HCT116 (cell line): Measurements from ENCODE around the gene CRISP1. TPM values are rescaled to one million over a fixed set of nuclear protein-coding genes. Genes with fewer than 3 reads are reported as not detected.

Experiments used
- ATAC-seq: fragments of 200-7000 bp; cut with Tn5 transposase; 2 replicates; pipeline ENCODE4 v1.9.1; 2020; ENCODE audit warnings: mild to moderate bottlenecking, moderate library complexity
- BruUV-seq: library from RNA; stranded (reverse); fragments of 400-500 nt; replicated peaks from 2 replicates; lab custom pipeline; 2021; lab: Mats Ljungman, UMichigan
- CTCF ChIA-PET: fragments of 300-600 bp; sonication (Branson Sonifier 250); formaldehyde crosslinking; loops from one replicate; lab custom pipeline; 2021; ENCODE audit warnings: antibody characterized with exemption; lab: Charles Lee
- POLR2A ChIA-PET: fragments of 300-600, 350-600 bp; sonication (Branson Sonifier 250); formaldehyde crosslinking; loops from one replicate; lab custom pipeline; 2021; ENCODE audit warnings: antibody characterized with exemption; lab: Charles Lee
- RAD21 ChIA-PET, 2 experiments: fragments of 300-600 bp; sonication (Branson Sonifier 250); formaldehyde crosslinking; loops; one replicate each; lab custom pipeline; 2023; ENCODE audit warnings: low total read pairs in 2 of 2; ENCODE audit not compliant: uncharacterized antibody in 2 of 2, unreplicated experiment in 2 of 2, low non-redundant PET in 1 of 2; lab: Charles Lee
- DNase-seq: peaks from one replicate; pipeline ENCODE4 v3.0.0-alpha.2; 2010; ENCODE audit warnings: low read depth, low spot score
- H2AFZ ChIP-seq: fragments of 200-600 bp; shearing (Covaris generic), sonication (generic); 2 replicates; pipeline ENCODE4 v1.6.1; 2017; ENCODE audit warnings: low read depth, mixed run types, mixed read lengths, antibody characterized with exemption, low read length; ENCODE audit not compliant: poor library complexity, severe bottlenecking
- H3K27ac ChIP-seq: 2 replicates; pipeline ENCODE4 v1.5.1; 2012; ENCODE audit warnings: low read depth, low read length
- H3K27me3 ChIP-seq: fragments of 200-600 bp; sonication (generic); 2 replicates; pipeline ENCODE4 v1.6.1; 2016; ENCODE audit warnings: mixed run types, low read length, mixed read lengths; ENCODE audit not compliant: insufficient read depth
- H3K36me3 ChIP-seq, 2 experiments: fragments of 200-500 bp in 1 of 2; fragments of 200-600 bp in 1 of 2; sonication (Bioruptor generic) in 1 of 2; sonication (generic) in 1 of 2; 2 replicates each; pipeline versions ENCODE4 v1.5.1 to v1.6.1; 2014 to 2016; ENCODE audit warnings: low read length in 2 of 2, inconsistent platforms in 1 of 2, mixed read lengths in 1 of 2, mixed run types in 1 of 2; ENCODE audit not compliant: insufficient read depth in 2 of 2, control insufficient read depth in 1 of 2
- H3K4me1 ChIP-seq, 2 experiments: fragments of 200-600 bp in 1 of 2; sonication (generic) in 1 of 2; 2 replicates each; pipeline versions ENCODE4 v1.5.1 to v1.6.1; 2012 to 2017; ENCODE audit warnings: low read length in 2 of 2, inconsistent platforms in 1 of 2, mild to moderate bottlenecking in 1 of 2, mixed read lengths in 1 of 2, mixed run types in 1 of 2, moderate library complexity in 1 of 2; ENCODE audit not compliant: insufficient read depth in 2 of 2, control insufficient read depth in 1 of 2
- H3K4me2 ChIP-seq: fragments of 200-600 bp; sonication (generic); 2 replicates; pipeline ENCODE4 v1.6.1; 2017; ENCODE audit warnings: mixed run types, low read length, mixed read lengths
- H3K4me3 ChIP-seq, 2 experiments: fragments of 200-600 bp in 1 of 2; sonication (generic) in 1 of 2; replicated peaks in 1 of 2; 2 replicates each; pipeline ENCODE4 v1.5.1; 2011 to 2016; ENCODE audit warnings: low read length in 2 of 2, control low read depth in 1 of 2, low read depth in 1 of 2, mild to moderate bottlenecking in 1 of 2, mixed read lengths in 1 of 2, mixed run types in 1 of 2
- H3K79me2 ChIP-seq: fragments of 200-600 bp; sonication (generic); 2 replicates; pipeline ENCODE4 v1.6.1; 2017; ENCODE audit warnings: mild to moderate bottlenecking, mixed run types, low read length, moderate library complexity, mixed read lengths; ENCODE audit not compliant: insufficient read depth
- H3K9ac ChIP-seq: fragments of 200-600 bp; sonication (generic); 2 replicates; pipeline ENCODE4 v1.6.1; 2016; ENCODE audit warnings: low read length, mixed read lengths
- H3K9me2 ChIP-seq: fragments of 200-600 bp; sonication (generic), shearing (Covaris generic); 2 replicates; pipeline ENCODE4 v1.6.1; 2017; ENCODE audit warnings: mixed run types, mild to moderate bottlenecking, moderate library complexity; ENCODE audit not compliant: insufficient read depth
- H3K9me3 ChIP-seq, 2 experiments: fragments of 200-500 bp in 1 of 2; fragments of 200-600 bp in 1 of 2; sonication (Bioruptor generic) in 1 of 2; sonication (generic) in 1 of 2; 2 replicates each; pipeline ENCODE4 v1.6.1; 2014 to 2017; ENCODE audit warnings: low read length in 2 of 2, mixed read lengths in 2 of 2, inconsistent platforms in 1 of 2, low read depth in 1 of 2, mild to moderate bottlenecking in 1 of 2, mixed run types in 1 of 2, moderate library complexity in 1 of 2; ENCODE audit not compliant: control insufficient read depth in 1 of 2, insufficient read depth in 1 of 2
- H4K20me1 ChIP-seq: fragments of 200-600 bp; sonication (generic), shearing (Covaris generic); 2 replicates; pipeline ENCODE4 v1.6.1; 2017; ENCODE audit warnings: mixed run types, mild to moderate bottlenecking, moderate library complexity; ENCODE audit not compliant: insufficient read depth
- CBX3 ChIP-seq: IDR thresholded peaks from 2 replicates; pipeline ENCODE4 v1.6.1; 2012; ENCODE audit warnings: low read depth
- CEBPB ChIP-seq: IDR thresholded peaks from 2 replicates; pipeline ENCODE4 v1.6.1; 2012; ENCODE audit warnings: low read depth
- EGR1 ChIP-seq: IDR thresholded peaks from 2 replicates; pipeline ENCODE4 v1.6.1; 2012; ENCODE audit warnings: low read depth
- ELF1 ChIP-seq: IDR thresholded peaks from 2 replicates; pipeline ENCODE4 v1.6.1; 2012; ENCODE audit warnings: low read depth, borderline replicate concordance
- EZH2 ChIP-seq: fragments of 200-600 bp; sonication (generic); IDR thresholded peaks from 2 replicates; pipeline ENCODE4 v1.6.1; 2017; ENCODE audit warnings: antibody characterized with exemption, mixed run types
- FOSL1 ChIP-seq: IDR thresholded peaks from 2 replicates; pipeline ENCODE4 v1.6.1; 2012; ENCODE audit warnings: low read depth
- JUND ChIP-seq: IDR thresholded peaks from 2 replicates; pipeline ENCODE4 v1.6.1; 2012
- POLR2A ChIP-seq: IDR thresholded peaks from 2 replicates; pipeline ENCODE4 v1.7.0; 2011; ENCODE audit warnings: borderline replicate concordance; ENCODE audit not compliant: insufficient read depth, insufficient read length; ENCODE audit errors: extremely low read depth
- POLR2AphosphoS5 ChIP-seq: IDR thresholded peaks from 2 replicates; pipeline ENCODE4 v1.6.1; 2011; ENCODE audit warnings: mild to moderate bottlenecking, low read depth, low read length, moderate library complexity
- RAD21 ChIP-seq: IDR thresholded peaks from 2 replicates; pipeline ENCODE4 v1.6.1; 2012; ENCODE audit warnings: low read depth, mild to moderate bottlenecking
- TCF7L2 ChIP-seq: IDR thresholded peaks from 2 replicates; pipeline ENCODE4 v1.7.0; 2011; ENCODE audit warnings: borderline replicate concordance, inconsistent platforms; ENCODE audit not compliant: insufficient read depth, insufficient read length; ENCODE audit errors: extremely low read depth
- ZNF274 ChIP-seq: fragments of 200-500 bp; sonication (Bioruptor generic); IDR thresholded peaks from 2 replicates; pipeline ENCODE4 v1.6.1; 2014; ENCODE audit warnings: mild to moderate bottlenecking, low read depth, low read length, inconsistent platforms
- intact Hi-C: fragments of 100-400 bp; cut with micrococcal nuclease; formaldehyde crosslinking; loops from 2 replicates; pipeline ENCODE4 v1.10.0; 2022
- total RNA-seq: library from RNA; stranded (reverse); gene quantifications from one replicate; pipeline ENCODE4 v1.2.1, GENCODE V29; 2021; ENCODE audit not compliant: unreplicated experiment
- TF ChIP-seq, protein P1 (sequence below): IDR thresholded peaks from 2 replicates; pipeline ENCODE4 v1.6.1; 2012
- TF ChIP-seq, protein P2 (sequence below): IDR thresholded peaks from 2 replicates; pipeline ENCODE4 v1.6.1; 2012

The CRISP1 gene
- total RNA-seq, 1 experiment from 2014 or later, result not detected

DNA sequence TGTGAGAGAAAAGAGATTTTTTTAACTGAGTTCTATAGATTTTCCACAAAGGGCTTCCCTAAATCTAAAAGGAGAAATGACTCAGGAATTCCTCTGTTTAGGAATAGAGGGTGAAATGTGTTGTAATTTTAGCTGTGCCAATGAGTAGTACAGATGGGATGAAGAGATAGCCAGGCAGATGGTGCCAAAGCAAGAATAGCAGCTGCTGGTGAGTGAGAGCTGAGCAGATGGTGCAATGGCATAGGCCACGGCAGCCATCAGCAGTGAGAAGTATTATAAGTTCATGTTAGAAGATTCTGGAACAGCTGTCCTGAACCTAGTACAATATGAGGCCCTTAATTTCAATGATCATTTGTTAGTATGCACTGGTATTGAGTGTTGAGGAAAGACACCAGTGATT lies 40.2 kb upstream of the CRISP1 start:
- intact Hi-C loops, result no loop called here
- Histone ChIP-seq H3K9me3 (no peaks in the 10 kb centered on the region), H3K4me2 (no peak overlapping the region), H3K9ac (no peak overlapping the region), H3K36me3 (no peaks in the 10 kb centered on the region), H3K4me3 (no peak overlapping the region), H3K4me1 (no peaks in the 10 kb centered on the region), H3K27me3 (no peaks in the 10 kb centered on the region), H3K27ac (no peak overlapping the region), H4K20me1 (no peaks in the 10 kb centered on the region), H3K79me2 (no peaks in the 10 kb centered on the region), H2AFZ (no peak overlapping the region), H3K9me2 (no peaks in the 10 kb centered on the region)
- CTCF ChIA-PET, result no interaction called here
- POLR2A ChIA-PET, result no interaction called here
- TF ChIP-seq JUND (no peak), EGR1 (no peak), FOSL1 (no peak), ZNF274 (no peak), TCF7L2 (no peak), POLR2A (no peak), CEBPB (no peak), CBX3 (no peak), EZH2 (no peak), POLR2AphosphoS5 (no peak), ELF1 (no peak), RAD21 (no peak)
- TF ChIP-seq, protein P1, sequence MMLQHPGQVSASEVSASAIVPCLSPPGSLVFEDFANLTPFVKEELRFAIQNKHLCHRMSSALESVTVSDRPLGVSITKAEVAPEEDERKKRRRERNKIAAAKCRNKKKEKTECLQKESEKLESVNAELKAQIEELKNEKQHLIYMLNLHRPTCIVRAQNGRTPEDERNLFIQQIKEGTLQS, result no peak
- TF ChIP-seq, protein P2, sequence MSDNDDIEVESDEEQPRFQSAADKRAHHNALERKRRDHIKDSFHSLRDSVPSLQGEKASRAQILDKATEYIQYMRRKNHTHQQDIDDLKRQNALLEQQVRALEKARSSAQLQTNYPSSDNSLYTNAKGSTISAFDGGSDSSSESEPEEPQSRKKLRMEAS, result no peak
- ATAC-seq, result no peak
- DNase-seq, result no peak
- RAD21 ChIA-PET, result no interaction called here
- BruUV-seq, result no TSS peak
